Activated naive CD8-positive, alpha-beta T cell treated with anti-CD3 and anti-CD28 coated beads, Interleukin-2, amount 50 U/mL, for 16 hours (primary cell): ENCODE results near the gene CELF2.
"Not testable (repeated sequence)": the region's sequence is repeated elsewhere in the genome, so short reads cannot be mapped to it uniquely, and the experiment has no call there.

Experiments
- DNase-seq: peaks from one replicate; pipeline ENCODE4 v3.0.0-alpha.2; 2020; ENCODE audit warnings: low read depth, low spot score

CELF2 gene

DNA sequence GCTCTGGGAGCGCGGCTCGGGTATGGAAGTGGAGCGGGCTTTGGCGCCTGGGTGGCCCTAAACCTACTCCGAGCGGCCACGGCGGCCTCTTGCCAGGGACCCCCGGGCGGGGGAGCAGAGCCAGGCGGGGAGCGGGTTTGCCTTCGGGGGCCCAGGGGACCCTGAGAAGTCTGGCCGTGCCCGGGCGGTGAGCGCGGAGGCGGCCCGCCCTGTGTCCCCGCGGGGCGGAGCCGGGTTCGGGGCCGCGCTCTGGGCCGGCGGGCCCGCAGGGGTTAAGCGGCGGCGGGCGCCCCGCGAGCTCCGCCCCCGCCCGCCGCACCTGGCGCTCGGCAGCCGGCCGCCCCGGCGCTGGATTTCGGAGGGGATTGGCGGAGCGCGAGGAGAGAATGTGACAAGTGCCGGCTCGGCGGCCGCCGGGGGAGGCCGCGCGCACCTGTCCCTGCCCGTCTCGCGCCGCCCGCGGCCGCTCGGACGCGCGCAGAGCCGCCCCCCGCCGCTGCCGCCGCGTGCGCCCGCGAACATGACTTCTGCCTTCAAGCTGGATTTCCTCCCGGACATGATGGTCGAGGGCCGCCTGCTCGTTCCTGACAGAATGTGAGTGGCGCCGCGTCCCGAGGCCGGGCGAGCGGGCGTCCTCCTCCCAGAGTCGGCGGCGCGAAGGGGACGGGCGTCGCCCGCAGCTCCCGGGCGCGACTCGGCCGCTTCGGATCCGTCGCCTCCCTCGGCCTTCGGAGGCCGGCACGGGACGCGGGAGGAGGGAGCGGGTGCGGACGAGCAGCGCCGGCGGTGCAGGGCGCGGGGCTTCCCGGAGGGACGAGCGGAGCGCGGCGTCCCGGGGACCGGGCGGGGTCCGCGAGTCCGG, at the start of gene CELF2:
Gene CELF2 (plus strand): TSS at position 303 of the 862 bp plus-strand sequence. CDS start 218 bp downstream, at position 521.
- no peak for DNase-seq

DNA sequence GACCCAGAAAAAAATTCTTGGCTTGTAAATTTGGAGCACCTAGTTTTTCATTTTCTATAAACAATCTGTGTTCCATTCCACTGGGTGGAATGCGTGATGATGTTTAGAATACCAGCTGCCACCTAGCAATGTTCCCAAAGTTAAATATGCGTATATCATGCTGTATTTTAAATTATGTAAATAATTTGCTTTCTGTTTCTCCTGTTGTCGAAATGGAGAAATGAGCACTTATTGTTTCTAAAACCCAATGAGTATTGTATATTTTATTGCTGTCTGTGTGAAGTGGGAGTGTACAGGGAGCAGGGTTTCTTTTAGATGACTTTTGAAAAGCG, 49.4 kb upstream of the CELF2 start:
- DNase-seq = no peak

- no peak for DNase-seq
Observed at GRCh38 chr10:10973310-10973709, 44.4 kb upstream of the CELF2 start.

DNA sequence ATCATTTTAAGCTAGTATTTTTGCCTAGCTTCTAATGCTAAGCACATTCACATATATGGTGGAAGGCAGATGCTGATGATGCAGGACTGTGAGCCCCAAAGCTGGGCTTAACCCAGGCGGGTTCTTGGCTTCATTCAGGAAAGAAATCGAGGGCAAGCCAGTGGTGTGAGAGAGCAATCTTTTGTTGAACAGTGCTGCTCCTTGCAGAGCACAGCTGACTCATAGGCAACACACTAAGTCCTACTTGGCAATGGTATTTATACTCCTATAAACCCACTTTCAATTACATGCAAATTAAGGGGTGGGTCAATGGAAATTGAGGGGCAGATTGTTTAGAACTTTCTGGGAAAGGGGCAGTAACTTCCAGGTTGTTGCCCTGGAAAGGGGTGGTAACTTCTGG, 42.0 kb upstream of the CELF2 start:
- DNase-seq = no peak

GRCh38 chr10:10976652-10977051, 41.0 kb upstream of the CELF2 start:
- DNase-seq = no peak

DNA sequence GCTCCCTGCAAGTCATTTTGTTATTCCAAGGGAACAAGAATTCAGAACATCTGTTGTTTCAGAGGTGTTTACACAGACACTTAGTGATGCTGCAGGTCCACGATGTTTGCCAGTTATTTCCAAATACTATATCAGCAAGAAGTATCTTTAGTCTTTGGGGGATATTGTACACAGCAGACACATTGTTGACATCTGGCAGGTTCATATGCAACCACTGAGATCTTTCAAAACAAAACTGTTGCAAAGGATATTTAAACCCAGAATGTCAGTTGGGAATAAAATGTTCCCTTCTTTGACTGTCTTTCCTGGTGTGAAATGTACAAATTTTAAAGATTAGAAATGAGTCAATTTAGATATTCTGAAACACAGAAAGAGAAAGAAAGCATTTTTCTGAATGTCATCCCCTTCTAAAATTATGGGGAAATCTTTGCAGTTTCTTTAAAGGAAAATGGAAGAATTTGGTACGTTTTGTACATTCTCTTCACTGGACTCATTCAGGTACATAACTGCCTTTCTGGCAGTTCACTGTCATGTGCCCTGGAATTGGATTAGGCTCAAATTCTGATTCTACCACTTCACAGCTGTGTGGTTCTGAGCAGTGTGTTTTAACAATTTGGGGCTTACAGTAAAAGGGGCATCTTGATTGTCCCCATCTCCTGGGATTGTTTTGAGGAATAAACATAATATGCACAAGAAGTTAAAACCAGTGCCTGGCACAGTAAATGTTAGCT, 40.3 kb upstream of the CELF2 start:
- DNase-seq = no peak

- no peak for DNase-seq
Observed at GRCh38 chr10:10977978-10978377, 39.7 kb upstream of the CELF2 start.

DNA sequence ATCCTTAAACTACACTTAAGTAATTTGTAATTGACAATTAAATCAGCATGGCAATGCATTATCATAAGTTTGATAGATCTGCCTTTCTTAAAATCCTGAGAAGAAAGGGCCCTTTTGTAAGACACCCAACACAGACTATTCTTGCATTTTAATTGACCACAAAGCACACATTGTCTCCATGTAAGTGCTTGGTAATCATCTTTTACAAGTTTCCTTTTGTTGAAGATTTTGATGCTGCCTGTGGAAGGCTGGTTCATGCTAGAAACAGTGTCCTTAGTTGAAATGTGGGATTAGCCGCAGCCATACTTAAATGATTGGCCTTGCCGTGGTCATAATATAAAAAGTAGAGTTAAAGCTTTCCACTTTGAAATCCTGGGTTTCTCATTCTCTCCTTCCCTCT, 32.3 kb upstream of the CELF2 start:
- DNase-seq = no peak

GRCh38 chr10:10986606-10987005, 31.1 kb upstream of the CELF2 start:
- no peak for DNase-seq

DNA sequence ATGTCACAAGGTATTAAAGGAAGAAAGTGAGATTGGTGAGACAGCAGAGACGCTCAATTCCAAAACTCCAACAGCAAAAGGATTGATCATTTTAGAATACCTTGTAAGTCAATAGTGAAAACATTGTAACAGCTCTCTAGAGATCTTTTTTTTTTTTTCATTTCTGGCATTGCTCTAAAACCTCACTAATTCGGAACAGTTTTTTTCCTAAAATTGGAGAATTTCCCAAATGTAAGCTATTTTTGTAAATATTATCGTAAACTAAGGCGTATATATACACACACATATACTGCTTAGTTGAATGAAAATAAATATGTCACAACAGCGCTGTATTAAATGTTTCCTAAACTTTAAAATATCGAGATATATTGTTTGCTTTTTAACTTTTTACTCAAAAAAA, 30.6 kb upstream of the CELF2 start:
- no peak for DNase-seq

DNA sequence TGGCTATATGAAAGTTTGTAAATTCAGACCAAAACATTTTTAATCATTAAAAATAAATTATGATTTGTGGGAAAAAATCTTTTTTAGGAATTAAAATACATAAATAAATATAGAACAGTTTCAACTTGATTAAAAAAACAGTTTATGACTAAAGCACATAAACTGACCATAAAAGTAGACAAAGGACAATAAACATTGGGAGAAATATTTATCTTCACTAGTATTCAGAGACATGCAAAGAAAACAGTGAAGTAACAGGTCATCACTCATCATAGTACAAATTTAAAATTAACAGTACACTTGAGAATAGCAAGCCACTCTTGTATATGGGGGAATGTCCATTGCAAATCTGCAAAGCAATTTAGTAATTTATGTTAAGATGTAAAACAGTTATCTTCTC, 28.0 kb upstream of the CELF2 start:
- no peak for DNase-seq

DNA sequence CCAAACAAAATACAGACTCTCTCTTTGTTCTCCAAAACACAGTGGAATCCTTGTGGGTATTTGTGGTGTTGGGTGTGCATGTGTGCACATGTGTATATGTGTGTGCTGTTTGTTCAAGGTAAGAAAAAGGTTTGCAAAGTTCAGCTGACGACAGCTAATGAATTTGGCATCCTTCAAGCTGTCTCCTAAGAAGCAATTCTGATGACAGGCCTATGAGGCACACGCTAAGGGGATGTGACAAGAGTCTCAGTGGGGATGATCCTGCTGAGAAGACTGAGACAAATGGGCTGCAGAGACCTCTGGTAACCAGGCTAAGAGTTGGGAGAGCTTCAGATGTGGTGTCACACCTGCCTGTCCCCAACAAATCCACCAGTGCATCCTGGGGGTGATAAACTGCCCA, 26.5 kb upstream of the CELF2 start:
- no peak for DNase-seq

- no peak for DNase-seq
Observed at GRCh38 chr10:10992072-10992471, 25.6 kb upstream of the CELF2 start.

- no peak for DNase-seq
Observed at GRCh38 chr10:10992961-10993714, 24.5 kb upstream of the CELF2 start.

- no peak for DNase-seq
Observed at GRCh38 chr10:10993785-10994184, 23.9 kb upstream of the CELF2 start.

GRCh38 chr10:10994360-10994759, 23.3 kb upstream of the CELF2 start:
- no peak for DNase-seq

GRCh38 chr10:10995120-10995519, 22.6 kb upstream of the CELF2 start:
- DNase-seq = no peak

DNA sequence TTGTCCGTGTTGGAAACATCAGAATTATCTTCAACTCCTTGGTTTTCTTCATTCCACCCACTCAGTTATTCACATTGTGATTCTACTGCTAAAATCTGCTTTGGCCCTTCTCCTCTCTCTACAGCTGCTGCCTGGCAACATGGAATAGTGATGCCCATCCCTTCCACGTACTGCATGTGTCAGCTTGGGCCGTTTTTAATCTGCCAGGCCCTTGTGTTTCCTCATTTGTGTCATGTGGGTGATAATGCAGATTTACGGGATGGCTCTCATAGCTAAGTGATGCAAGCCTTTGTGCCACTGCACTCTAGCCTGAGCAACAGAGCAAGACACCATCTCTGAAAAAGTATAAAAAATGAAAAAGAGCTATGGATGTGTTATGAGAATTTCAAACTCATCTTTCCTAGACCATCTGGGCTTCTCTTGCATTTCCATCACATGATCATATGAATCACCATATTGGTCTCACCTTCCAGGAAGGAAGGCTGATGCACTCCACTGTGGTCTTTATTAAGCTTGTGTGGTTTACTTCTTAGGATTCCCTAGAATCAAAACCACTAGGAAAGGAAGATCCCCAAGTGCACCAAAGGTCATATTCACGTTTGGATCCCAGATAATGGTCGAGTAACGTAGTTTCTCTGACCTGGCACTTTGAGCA, 20.6 kb upstream of the CELF2 start:
- DNase-seq = no peak

- DNase-seq = not testable (repeated sequence)
Observed at GRCh38 chr10:10999501-10999900, 18.2 kb upstream of the CELF2 start.

GRCh38 chr10:11002485-11002884, 15.2 kb upstream of the CELF2 start:
- no peak for DNase-seq

GRCh38 chr10:11002916-11003315, 14.8 kb upstream of the CELF2 start:
- no peak for DNase-seq

- DNase-seq = no peak
Observed at GRCh38 chr10:11003679-11004078, 14.0 kb upstream of the CELF2 start.
